Adrenal gland (tissue), 12 donors: ENCODE measurements around the gene NUP50. TPM values are rescaled to one million over a fixed set of nuclear protein-coding genes. Genes with fewer than 3 reads are reported as not detected.

Source experiments
- DNase-seq, 7 donors: peaks; one replicate each; pipeline ENCODE4 v3.0.0-alpha.2; 2019 to 2020
- H3K27ac ChIP-seq, 5 donors: fragments of 200-600 bp; sonication (generic) in 4 of 5; 1 replicate in 3 of 5; 2 replicates in 2 of 5; pipeline versions ENCODE4 v1.5.1 to v1.8.0; 2016 to 2020; ENCODE audit warnings: mild to moderate bottlenecking in 1 of 5
- H3K27me3 ChIP-seq: fragments of 200-600 bp; 2 replicates; pipeline ENCODE4 v1.8.0; 2021
- H3K36me3 ChIP-seq, 2 donors: fragments of 200-600 bp; replicated peaks in 1 of 2; 1 replicate in 1 of 2; 2 replicates in 1 of 2; pipeline versions ENCODE4 v1.5.1 to v1.8.0; 2018 to 2022
- H3K4me1 ChIP-seq, 2 donors: fragments of 200-600 bp; replicated peaks in 1 of 2; 1 replicate in 1 of 2; 2 replicates in 1 of 2; pipeline versions ENCODE4 v1.5.1 to v1.8.0; 2018 to 2021
- H3K4me3 ChIP-seq, 4 donors: fragments of 200-600 bp; sonication (generic) in 3 of 4; one replicate each; pipeline ENCODE4 v1.5.1; 2016 to 2018
- H3K9me3 ChIP-seq, 3 donors: fragments of 200-600 bp; sonication (generic) in 1 of 3; replicated peaks in 1 of 3; 1 replicate in 2 of 3; 2 replicates in 1 of 3; pipeline versions ENCODE4 v1.5.1 to v1.8.0; 2016 to 2021
- POLR2A ChIP-seq, 2 donors: fragments of 450-650 bp; IDR thresholded peaks; one replicate each; pipeline ENCODE4 v1.6.1; 2017; ENCODE audit warnings: antibody characterized with exemption in 2 of 2, mild to moderate bottlenecking in 2 of 2, moderate library complexity in 1 of 2
- WGBS, 4 donors: extraction: QIAGEN DNeasy Blood & Tissue Kit in 2 of 4; methylation state at CpG; one replicate each; pipeline versions ENCODE4 v1.1.5 to v1.1.7; 2013 to 2017; 5-methylcytosine and 5-hydroxymethylcytosine counted together
- intact Hi-C, 2 donors: fragments of 100-400 bp; cut with DNase I; formaldehyde crosslinking; loops; one replicate each; pipeline versions ENCODE4 v1.14.1 to v1.15.0; 2022 to 2023
- polyA plus RNA-seq, 3 donors: library from polyadenylated mRNA; stranded (reverse); fragments of 200-250 nt in 2 of 3; fragments of 350-450 nt in 1 of 3; fragmentation: Illumina TruSeq in 1 of 3; extraction: RNeasy Lipid Tissue Mini Kit (QIAGEN cat#74804) in 1 of 3; gene quantifications; one replicate each; pipeline ENCODE4 v1.2.3, GENCODE V29; 2013 to 2014
- total RNA-seq, 9 donors: library from RNA; depleted of rRNA in 4 of 9; stranded (reverse); fragments of >200 nt in 4 of 9; fragments of 120-200 nt in 1 of 9; fragmentation: NEBNext Ultra II Directional in 1 of 9; extraction: Animal tissue kit (Norgen Biotek cat#: 25700) in 1 of 9; gene quantifications; one replicate each; pipeline versions ENCODE4 v1.1.0 to v1.2.4, GENCODE V29; 2013 to 2023
- TF ChIP-seq, protein P1 (sequence below), 6 experiments: fragments of 450-650 bp in 4 of 6; fragments of 200-600 bp in 2 of 6; sonication (generic) in 1 of 6; IDR thresholded peaks; 1 replicate in 5 of 6; 2 replicates in 1 of 6; pipeline versions ENCODE4 v1.5.1 to v1.8.0; 2016 to 2021; ENCODE audit warnings: antibody characterized with exemption in 6 of 6, mild to moderate bottlenecking in 2 of 6, moderate library complexity in 1 of 6
- donor health status: healthy with polysubstance abuse.
- donor health status: Bipolar disorder and iron deficiency.
- donor health status: DM: yes; HTN: yes; CAD: no.
- donor health status: DM: no; HTN: no; CAD: no.
- donor health status: DM: no; HTN: no; CAD: no.
- donor health status: DM: yes; HTN: yes; CAD: no.

Gene NUP50
- total and polyA plus RNA-seq, 12 donors: 14.9 to 126 (median 64.6) TPM

DNA sequence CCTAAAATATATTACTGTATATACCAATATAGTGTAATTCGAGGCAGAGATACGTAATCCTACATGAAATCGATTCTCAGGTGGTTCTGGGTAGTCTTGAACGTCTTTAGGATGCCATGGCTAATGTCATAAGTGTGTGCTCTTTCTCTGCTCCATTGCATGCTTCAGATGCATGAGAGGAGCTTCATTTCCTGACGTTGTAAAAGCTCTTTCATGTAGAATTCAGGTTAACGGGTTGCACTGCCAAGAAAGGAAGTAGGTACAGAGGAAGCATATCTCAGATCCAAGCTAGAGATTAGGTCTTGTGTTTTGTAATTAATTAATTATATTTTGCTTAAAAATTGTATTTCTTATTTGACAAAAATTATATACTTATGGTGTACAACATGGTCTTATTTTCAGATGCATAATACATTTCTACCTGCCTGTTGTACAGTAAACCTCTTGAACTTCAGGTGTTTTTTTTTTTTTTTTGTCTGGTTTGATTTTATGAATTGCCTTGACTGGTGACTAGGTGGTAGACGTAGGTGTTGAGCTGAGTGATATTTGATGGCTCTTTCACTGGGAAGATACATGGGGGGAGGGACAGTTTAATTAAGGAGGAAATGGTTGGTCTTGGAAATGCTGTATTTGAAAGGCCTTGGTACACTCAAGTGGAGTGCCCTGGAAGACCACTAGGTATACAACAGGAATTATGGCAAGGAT lies 9.3 kb downstream of the NUP50 start:
- peaks cover 13 to 23% of the 10 kb centered on the region in 2 donors for H3K4me1 ChIP-seq
- no peaks in the 10 kb centered on the region for H3K9me3 ChIP-seq
- no peak for DNase-seq
- peaks cover 0 to 88% of the 10 kb centered on the region in 2 donors for H3K36me3 ChIP-seq
- WGBS, 4 donors: 74 to 81% (median 79%) methylated on average over 7 of the region's 7 CpGs
- intact Hi-C loops: no loop called here
- H3K27me3 ChIP-seq: no peaks in the 10 kb centered on the region
- no peak overlapping the region for H3K4me3 ChIP-seq
- no peak for TF ChIP-seq POLR2A (IDR thresholded peaks at IDR 0.05)
- TF ChIP-seq, protein P1, sequence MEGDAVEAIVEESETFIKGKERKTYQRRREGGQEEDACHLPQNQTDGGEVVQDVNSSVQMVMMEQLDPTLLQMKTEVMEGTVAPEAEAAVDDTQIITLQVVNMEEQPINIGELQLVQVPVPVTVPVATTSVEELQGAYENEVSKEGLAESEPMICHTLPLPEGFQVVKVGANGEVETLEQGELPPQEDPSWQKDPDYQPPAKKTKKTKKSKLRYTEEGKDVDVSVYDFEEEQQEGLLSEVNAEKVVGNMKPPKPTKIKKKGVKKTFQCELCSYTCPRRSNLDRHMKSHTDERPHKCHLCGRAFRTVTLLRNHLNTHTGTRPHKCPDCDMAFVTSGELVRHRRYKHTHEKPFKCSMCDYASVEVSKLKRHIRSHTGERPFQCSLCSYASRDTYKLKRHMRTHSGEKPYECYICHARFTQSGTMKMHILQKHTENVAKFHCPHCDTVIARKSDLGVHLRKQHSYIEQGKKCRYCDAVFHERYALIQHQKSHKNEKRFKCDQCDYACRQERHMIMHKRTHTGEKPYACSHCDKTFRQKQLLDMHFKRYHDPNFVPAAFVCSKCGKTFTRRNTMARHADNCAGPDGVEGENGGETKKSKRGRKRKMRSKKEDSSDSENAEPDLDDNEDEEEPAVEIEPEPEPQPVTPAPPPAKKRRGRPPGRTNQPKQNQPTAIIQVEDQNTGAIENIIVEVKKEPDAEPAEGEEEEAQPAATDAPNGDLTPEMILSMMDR (IDR thresholded peaks at IDR 0.05): no peak
- H3K27ac ChIP-seq: no peak overlapping the region

DNA sequence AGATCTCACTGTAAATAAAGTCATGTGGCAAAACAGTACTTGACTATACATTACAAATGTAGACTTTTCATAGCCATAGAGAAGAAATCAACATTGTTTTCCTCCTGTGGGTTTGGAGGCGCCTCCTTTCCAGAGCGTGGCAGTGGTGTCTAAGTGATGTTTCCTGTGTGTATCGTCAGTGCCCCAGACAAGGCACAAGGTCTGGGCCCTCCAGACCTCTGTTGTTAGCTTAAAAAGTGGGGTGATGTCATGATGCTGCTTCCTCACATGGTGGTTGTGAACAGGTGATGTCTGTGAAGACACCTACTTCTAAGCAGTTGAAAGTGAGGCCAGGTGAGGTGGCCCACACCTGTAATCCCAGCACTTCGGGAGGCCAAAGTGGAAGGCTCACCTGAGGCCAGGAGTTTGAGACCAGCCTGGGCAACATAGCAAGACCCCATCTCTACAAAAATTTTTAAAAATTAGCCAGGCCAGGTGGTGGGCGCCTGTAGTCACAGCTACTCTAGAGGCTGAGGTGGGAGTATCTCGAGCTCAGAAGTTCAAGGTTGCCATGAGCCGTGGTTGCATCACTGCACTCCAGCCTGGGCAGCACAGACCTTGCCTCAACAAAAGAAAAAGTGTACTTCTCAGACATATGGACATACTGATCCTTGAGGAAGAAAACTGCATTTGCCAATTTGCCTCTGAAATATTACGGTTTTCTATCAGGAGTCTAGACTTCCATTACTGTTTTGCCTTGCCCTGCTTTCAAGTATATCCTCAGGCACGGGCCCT lies 15.7 kb downstream of the NUP50 start:
- peaks cover 0 to 65% of the 10 kb centered on the region in 2 donors for H3K36me3 ChIP-seq
- TF ChIP-seq POLR2A (IDR thresholded peaks at IDR 0.05): no peak
- TF ChIP-seq, protein P1 (IDR thresholded peaks at IDR 0.05): no peak
- intact Hi-C loops: no loop called here

DNA sequence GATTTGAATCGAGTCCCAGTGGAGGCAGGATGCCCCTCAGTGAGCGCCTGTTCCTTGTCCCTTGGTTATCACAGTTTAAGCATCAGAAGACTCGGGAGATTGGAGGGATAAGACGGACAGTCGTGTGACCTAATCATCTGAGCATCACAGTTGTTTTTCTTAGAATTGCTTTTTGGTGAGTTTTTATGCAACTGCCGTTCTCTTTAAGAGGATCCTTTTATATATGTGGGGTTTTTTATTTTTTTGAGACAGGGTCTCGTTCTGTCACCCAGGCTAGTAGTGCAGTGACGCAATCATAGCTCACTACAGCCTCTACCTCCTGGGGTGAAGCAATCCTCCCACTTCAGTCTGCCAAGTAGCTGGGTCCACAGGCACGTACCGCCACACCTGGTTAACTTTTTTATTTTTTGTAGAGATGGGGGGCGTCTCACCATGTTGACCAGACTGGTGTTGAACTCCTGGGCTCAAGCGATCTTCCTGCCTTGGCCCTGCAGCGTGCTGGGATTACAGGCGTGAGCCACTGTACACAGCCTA lies 16.5 kb downstream of the NUP50 start:
- peaks cover 0 to 67% of the 10 kb centered on the region in 2 donors for H3K36me3 ChIP-seq
- peaks cover 0 to 17% of the 10 kb centered on the region in 2 donors for H3K4me1 ChIP-seq
- WGBS, 4 donors: 77 to 86% (median 79%) methylated on average over 11 to 14 of the region's 14 CpGs
- no peak overlapping the region for H3K27ac ChIP-seq
- no peak for DNase-seq
- TF ChIP-seq POLR2A (IDR thresholded peaks at IDR 0.05): no peak
- TF ChIP-seq, protein P1 (IDR thresholded peaks at IDR 0.05): no peak
- intact Hi-C loops: no loop called here
- no peak overlapping the region for H3K4me3 ChIP-seq
- no peaks in the 10 kb centered on the region for H3K9me3 ChIP-seq
- no peaks in the 10 kb centered on the region for H3K27me3 ChIP-seq

More for the DNA sequence above, 15.7 kb downstream of the NUP50 start:
- H3K4me3 ChIP-seq: no peak overlapping the region
- peak in 1 of 7 donors; percentile 52 for DNase-seq
- no peaks in the 10 kb centered on the region for H3K9me3 ChIP-seq
- WGBS, 4 donors: 71 to 79% (median 74%) methylated on average over 9 of the region's 9 CpGs
- H3K27me3 ChIP-seq: no peaks in the 10 kb centered on the region
- peaks cover 0 to 17% of the 10 kb centered on the region in 2 donors for H3K4me1 ChIP-seq
- H3K27ac ChIP-seq: no peak overlapping the region

DNA sequence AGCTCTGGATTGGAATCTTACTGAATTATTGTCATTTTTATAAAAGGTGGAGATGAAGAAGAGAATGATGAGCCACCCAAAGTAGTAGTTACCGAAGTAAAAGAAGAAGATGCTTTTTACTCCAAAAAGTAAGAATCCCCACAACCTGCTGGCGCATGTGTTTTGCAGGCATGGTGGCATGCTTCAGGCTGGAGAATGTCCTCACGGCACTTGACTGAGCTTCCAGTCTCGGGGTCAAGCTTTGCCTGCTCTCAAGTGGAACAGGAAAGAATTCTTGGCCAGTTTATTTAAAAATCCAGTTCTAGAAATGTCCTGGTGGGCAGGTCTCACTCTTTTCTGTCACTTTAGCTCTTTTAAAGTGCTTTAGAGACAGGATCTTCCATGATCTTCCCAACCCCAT lies 17.5 kb downstream of the NUP50 start:
- H3K9me3 ChIP-seq: no peaks in the 10 kb centered on the region
- peak in 1 of 7 donors; percentile 45 for DNase-seq
- 91 to 98% (median 95%) methylated on average over 4 of the region's 4 CpGs for WGBS, 4 donors
- peaks cover 0 to 18% of the 10 kb centered on the region in 2 donors for H3K4me1 ChIP-seq
- no peak overlapping the region for H3K4me3 ChIP-seq
- no peak overlapping the region for H3K27ac ChIP-seq
- no peaks in the 10 kb centered on the region for H3K27me3 ChIP-seq
- H3K36me3 ChIP-seq: peaks cover 0 to 67% of the 10 kb centered on the region in 2 donors
- intact Hi-C loops: no loop called here
- no peak for TF ChIP-seq POLR2A (IDR thresholded peaks at IDR 0.05)
- TF ChIP-seq, protein P1 (IDR thresholded peaks at IDR 0.05): no peak
